ENCODE results near the gene DGKQ.
A peak's percentile ranks its signal among the peaks of the same experiment; 100 is the strongest.
"Not testable (repeated sequence)": the region's sequence is repeated elsewhere in the genome, so short reads cannot be mapped to it uniquely, and the experiment has no call there.

DGKQ gene

GRCh38 chr4:982814-983213, 9.4 kb upstream of the DGKQ start:
- TF ChIP-seq Cebpa-rat (IDR thresholded peaks at IDR 0.05), result no peak
- Histone ChIP-seq H3K4me1 (peaks cover 27 to 58% (median 40%) of the 10 kb centered on the region in 10 experiments), H3K9ac (peak overlapping the region in 2 of 11 experiments; percentile 14 to 20; a peak in 1 of 22 replicates), H3K4me3 (no peak overlapping the region), H3K27me3 (no peaks in the 10 kb centered on the region), H3K36me3 (no peaks in the 10 kb centered on the region), H3K4me2 (no peak overlapping the region), H4K20me1 (peaks cover 0 to 12% (median 6%) of the 10 kb centered on the region in 11 experiments; a peak in 16 of 22 replicates), H3K27ac (no peak overlapping the region), H3K9me3 (replicated peaks in 1 of 11) (no peaks in the 10 kb centered on the region)

- peaks cover 0 to 7% (median 1%) of the 10 kb centered on the region in 11 experiments; a peak in 14 of 22 replicates for H4K20me1 ChIP-seq
- no peak overlapping the region for H3K4me3 ChIP-seq
- H3K36me3 ChIP-seq, result no peaks in the 10 kb centered on the region
- no peaks in the 10 kb centered on the region for H3K27me3 ChIP-seq
- no peak for TF ChIP-seq Cebpa-rat (IDR thresholded peaks at IDR 0.05)
- peaks cover 21 to 55% (median 35%) of the 10 kb centered on the region in 10 experiments for H3K4me1 ChIP-seq
- H3K9me3 ChIP-seq (replicated peaks in 1 of 11), result no peaks in the 10 kb centered on the region
- no peak overlapping the region for H3K4me2 ChIP-seq
- no peak overlapping the region for H3K9ac ChIP-seq
- no peak overlapping the region for H3K27ac ChIP-seq
Observed at GRCh38 chr4:982291-982690, 8.9 kb upstream of the DGKQ start.

- peaks cover 0 to 45% (median 19%) of the 10 kb centered on the region in 10 experiments; a peak in 13 of 20 replicates for H3K4me1 ChIP-seq
- H3K27ac ChIP-seq, result peak overlapping the region in 5 of 11 experiments; percentile 34 to 64 (median 55); a peak in 11 of 22 replicates
- peaks cover 6 to 12% (median 10%) of the 10 kb centered on the region in 11 experiments; a peak in 20 of 22 replicates for H3K9me3 ChIP-seq (replicated peaks in 1 of 11)
- H3K36me3 ChIP-seq, result no peaks in the 10 kb centered on the region
- peak in 4 of 11 experiments; percentile 11 to 55 (median 44); a peak in 3 of 22 replicates for TF ChIP-seq Cebpa-rat (IDR thresholded peaks at IDR 0.05)
- peak overlapping the region in 8 of 11 experiments; percentile 30 to 93 (median 76); a peak in 15 of 22 replicates for H3K4me2 ChIP-seq
- peak overlapping the region in 2 of 10 experiments; percentile 11 to 29; a peak in 1 of 20 replicates for H3K4me3 ChIP-seq
- H3K9ac ChIP-seq, result peak overlapping the region in 4 of 11 experiments; percentile 5 to 52 (median 34); a peak in 6 of 22 replicates
- peaks cover 0 to 5% (median 0%) of the 10 kb centered on the region in 11 experiments; a peak in 1 of 22 replicates for H4K20me1 ChIP-seq
- no peaks in the 10 kb centered on the region for H3K27me3 ChIP-seq
Observed at GRCh38 chr4:978957-979701, 5.8 kb upstream of the DGKQ start.

- Histone ChIP-seq H3K4me1 (peaks cover 18 to 60% (median 38%) of the 10 kb centered on the region in 10 experiments), H4K20me1 (peaks cover 17 to 24% (median 21%) of the 10 kb centered on the region in 11 experiments; a peak in 21 of 22 replicates), H3K9me3 (replicated peaks in 1 of 11) (peaks cover 6 to 17% (median 15%) of the 10 kb centered on the region in 11 experiments; a peak in 20 of 22 replicates)
- H3K4me3 ChIP-seq, H3K4me2 ChIP-seq, H3K27ac ChIP-seq, H3K36me3 ChIP-seq, H3K9ac ChIP-seq, H3K27me3 ChIP-seq: not testable (repeated sequence)
Observed at GRCh38 chr4:976016-976415, 2.6 kb upstream of the DGKQ start.

- Histone ChIP-seq H3K9me3 (replicated peaks in 1 of 11) (peaks cover 6 to 17% (median 15%) of the 10 kb centered on the region in 11 experiments; a peak in 20 of 22 replicates), H3K9ac (no peak overlapping the region), H3K27ac (no peak overlapping the region), H3K4me2 (no peak overlapping the region), H3K4me3 (no peak overlapping the region), H4K20me1 (peaks cover 25 to 35% (median 33%) of the 10 kb centered on the region in 11 experiments; a peak in 21 of 22 replicates), H3K36me3 (peaks cover 0 to 13% (median 0%) of the 10 kb centered on the region in 11 experiments; a peak in 5 of 22 replicates), H3K27me3 (no peaks in the 10 kb centered on the region), H3K4me1 (peaks cover 20 to 59% (median 41%) of the 10 kb centered on the region in 10 experiments)
- TF ChIP-seq Cebpa-rat (IDR thresholded peaks at IDR 0.05), result no peak
Observed at GRCh38 chr4:974668-975067, 1.3 kb upstream of the DGKQ start.

GRCh38 chr4:972651-973424, 531 bp downstream of the DGKQ start:
- H3K4me2 ChIP-seq, result peak overlapping the region; percentile 92 to 100 (median 100)
- H4K20me1 ChIP-seq, result peaks cover 25 to 48% (median 45%) of the 10 kb centered on the region in 11 experiments
- no peak for TF ChIP-seq Cebpa-rat (IDR thresholded peaks at IDR 0.05)
- H3K27ac ChIP-seq, result peak overlapping the region; percentile 54 to 83 (median 76)
- peaks cover 0 to 24% (median 7%) of the 10 kb centered on the region in 11 experiments; a peak in 10 of 22 replicates for H3K36me3 ChIP-seq
- H3K4me1 ChIP-seq, result peaks cover 29 to 51% (median 39%) of the 10 kb centered on the region in 10 experiments
- H3K4me3 ChIP-seq, result peak overlapping the region; percentile 79 to 99 (median 94)
- H3K27me3 ChIP-seq, result no peaks in the 10 kb centered on the region
- peaks cover 6 to 17% (median 15%) of the 10 kb centered on the region in 11 experiments; a peak in 20 of 22 replicates for H3K9me3 ChIP-seq (replicated peaks in 1 of 11)
- H3K9ac ChIP-seq, result peak overlapping the region; percentile 80 to 93 (median 88)

- peak overlapping the region; percentile 80 to 93 (median 88) for H3K9ac ChIP-seq
- peak overlapping the region; percentile 79 to 99 (median 94) for H3K4me3 ChIP-seq
- TF ChIP-seq Cebpa-rat (IDR thresholded peaks at IDR 0.05), result no peak
- peaks cover under 1 to 33% (median 14%) of the 10 kb centered on the region in 11 experiments; a peak in 13 of 22 replicates for H3K36me3 ChIP-seq
- peaks cover 25 to 55% (median 45%) of the 10 kb centered on the region in 11 experiments for H4K20me1 ChIP-seq
- peak overlapping the region; percentile 92 to 100 (median 100) for H3K4me2 ChIP-seq
- H3K9me3 ChIP-seq (replicated peaks in 1 of 11), result peaks cover 6 to 17% (median 15%) of the 10 kb centered on the region in 11 experiments; a peak in 20 of 22 replicates
- H3K4me1 ChIP-seq, result peaks cover 29 to 47% (median 37%) of the 10 kb centered on the region in 10 experiments
- H3K27me3 ChIP-seq, result no peaks in the 10 kb centered on the region
- peak overlapping the region in 6 of 11 experiments; percentile 73 to 81 (median 76); a peak in 7 of 22 replicates for H3K27ac ChIP-seq
Observed at GRCh38 chr4:971666-972500, 1.5 kb downstream of the DGKQ start.
